Measurements from ENCODE around the gene IL19. TPM values are rescaled to one million over a fixed set of nuclear protein-coding genes. Genes with fewer than 3 reads are reported as not detected.

The IL19 gene
- total and polyA plus RNA-seq, 2 of the 13 experiments (the other 11 are each of a cell fraction or from before 2014, with no cell fraction given), result not detected

DNA sequence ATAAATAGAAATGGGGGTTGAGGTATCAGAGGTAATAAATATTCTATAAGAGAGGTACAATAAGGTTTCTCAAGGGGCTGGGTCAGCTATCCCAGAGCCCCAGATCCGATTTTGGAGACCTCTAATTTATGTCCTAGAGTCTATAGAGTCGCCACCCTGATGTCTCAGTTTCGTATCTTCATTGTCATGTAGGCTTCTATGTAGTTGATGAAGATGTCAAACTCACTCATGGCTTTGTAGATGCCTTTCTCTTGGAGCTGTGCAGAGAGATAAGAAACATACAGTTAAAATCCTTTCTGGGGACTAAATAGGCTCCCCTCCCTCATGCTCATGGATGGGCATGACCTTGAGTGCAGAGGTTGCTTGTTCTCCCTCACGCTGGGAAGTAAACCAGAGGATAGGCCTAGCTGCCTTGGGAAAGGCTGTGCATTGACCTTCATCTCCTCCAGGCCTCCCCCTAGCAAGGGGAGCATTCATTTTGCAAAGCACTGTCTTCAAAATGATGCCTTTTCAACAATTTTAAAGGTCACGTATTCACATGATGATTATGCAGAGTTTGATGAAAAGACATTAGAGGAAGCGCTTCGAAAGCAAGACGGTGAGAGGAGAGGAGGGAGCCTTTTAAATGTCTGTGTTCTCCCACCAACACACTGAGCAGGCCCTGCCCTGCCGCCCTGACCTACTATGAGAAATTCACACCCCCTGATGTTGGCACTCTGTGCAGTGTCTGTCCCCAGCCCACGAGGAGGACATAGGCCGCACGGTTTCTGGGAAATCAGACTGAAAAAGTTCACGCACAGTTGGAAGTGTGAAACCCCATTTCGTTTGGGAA lies 1.9 kb upstream of the IL19 start:
- Histone ChIP-seq H4K20me1 (ENCODE audit: insufficient read depth, low read length) (no peaks in the 10 kb centered on the region), H3K4me1 (ENCODE audit: insufficient read depth, low read length) (peaks cover 10% of the 10 kb centered on the region; the same call in 1 of the 2 replicates), H3K79me2 (ENCODE audit: insufficient read depth, low read length) (no peaks in the 10 kb centered on the region), H3K4me2 (ENCODE audit: low read depth, low read length) (no peak overlapping the region), H3K9ac (ENCODE audit: insufficient read depth, low read depth, low read length) (no peak overlapping the region), H3K36me3 (replicated peaks in 1 of 2; ENCODE audit: control insufficient read depth in 1 of 2, insufficient read depth in 2 of 2, low read length in 2 of 2) (no peaks in the 10 kb centered on the region), H3K9me3 (ENCODE audit: low read length) (no peaks in the 10 kb centered on the region), H3K27ac (ENCODE audit: extremely low read length, insufficient read depth, low read length) (no peak overlapping the region), H3K4me3 (replicated peaks in 1 of 3; ENCODE audit: insufficient read depth in 1 of 3, low read depth in 2 of 3, low read length in 3 of 3) (no peak overlapping the region), H2AFZ (ENCODE audit: low read length) (no peak overlapping the region), H3K27me3 (ENCODE audit: control insufficient read depth in 1 of 2, insufficient read depth in 2 of 2, low read length in 2 of 2) (peaks cover 0 to 17% of the 10 kb centered on the region in 2 experiments; a peak in 3 of 5 replicates)
- no peak for ATAC-seq
- FAIRE-seq, result no peak
- intact Hi-C loops (cut with micrococcal nuclease; ENCODE audit: unreplicated experiment) (no loop called here), in situ Hi-C loops (cut with HindIII; ENCODE audit: extremely low pct_ligation_motif_present, low pct_unique_long_range_greater_than_20kb) (no loop called here)
- CTCF ChIA-PET (ENCODE audit: low intra/inter-chr PET ratio, low total read pairs), result no interaction called here
- no TSS peak for BruUV-seq (replicated peaks)
- 59% methylated on average over 14 of the region's 14 CpGs for WGBS (ENCODE audit: low lambda C conversion rate)
- POLR2A ChIA-PET, result no interaction called here
- no peak for DNase-seq (ENCODE audit: low spot score)
- no peak for TF ChIP-seq FOXO4 (CRISPR knock-in tag; conservative IDR thresholded peaks at IDR 0.05)
- no peak for TF ChIP-seq TBL1XR1 (IDR thresholded peaks at IDR 0.05; ENCODE audit: borderline replicate concordance, low read length, partially characterized antibody)
- no peak for TF ChIP-seq SRF (IDR thresholded peaks at IDR 0.05; ENCODE audit: low read depth, low read length)
- TF ChIP-seq ZNF205 (CRISPR knock-in tag; IDR thresholded peaks at IDR 0.05), result no peak
- TF ChIP-seq NR2C2 (CRISPR knock-in tag; IDR thresholded peaks at IDR 0.05; ENCODE audit: borderline replicate concordance), result no peak
- no peak for TF ChIP-seq CBFB (CRISPR knock-in tag; IDR thresholded peaks at IDR 0.05)
- no peak for TF ChIP-seq KDM4B (CRISPR knock-in tag; IDR thresholded peaks at IDR 0.05)
- no peak for TF ChIP-seq GTF3A (CRISPR knock-in tag; conservative IDR thresholded peaks at IDR 0.05)
- no peak for TF ChIP-seq GFI1 (CRISPR knock-in tag; IDR thresholded peaks at IDR 0.05; ENCODE audit: borderline replicate concordance)
- TF ChIP-seq FIP1L1 (IDR thresholded peaks at IDR 0.05; ENCODE audit: borderline replicate concordance, insufficient read depth, low read depth, low read length), result no peak
- TF ChIP-seq NR2F2 (IDR thresholded peaks at IDR 0.05; ENCODE audit: borderline replicate concordance, low read depth), result no peak
- TF ChIP-seq, protein P1, sequence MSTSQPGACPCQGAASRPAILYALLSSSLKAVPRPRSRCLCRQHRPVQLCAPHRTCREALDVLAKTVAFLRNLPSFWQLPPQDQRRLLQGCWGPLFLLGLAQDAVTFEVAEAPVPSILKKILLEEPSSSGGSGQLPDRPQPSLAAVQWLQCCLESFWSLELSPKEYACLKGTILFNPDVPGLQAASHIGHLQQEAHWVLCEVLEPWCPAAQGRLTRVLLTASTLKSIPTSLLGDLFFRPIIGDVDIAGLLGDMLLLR (CRISPR knock-in tag; IDR thresholded peaks at IDR 0.05), result no peak
- TF ChIP-seq, protein P2, sequence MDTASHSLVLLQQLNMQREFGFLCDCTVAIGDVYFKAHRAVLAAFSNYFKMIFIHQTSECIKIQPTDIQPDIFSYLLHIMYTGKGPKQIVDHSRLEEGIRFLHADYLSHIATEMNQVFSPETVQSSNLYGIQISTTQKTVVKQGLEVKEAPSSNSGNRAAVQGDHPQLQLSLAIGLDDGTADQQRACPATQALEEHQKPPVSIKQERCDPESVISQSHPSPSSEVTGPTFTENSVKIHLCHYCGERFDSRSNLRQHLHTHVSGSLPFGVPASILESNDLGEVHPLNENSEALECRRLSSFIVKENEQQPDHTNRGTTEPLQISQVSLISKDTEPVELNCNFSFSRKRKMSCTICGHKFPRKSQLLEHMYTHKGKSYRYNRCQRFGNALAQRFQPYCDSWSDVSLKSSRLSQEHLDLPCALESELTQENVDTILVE (CRISPR knock-in tag; IDR thresholded peaks at IDR 0.05), result no peak
- TF ChIP-seq MXD3 (CRISPR knock-in tag; IDR thresholded peaks at IDR 0.05), result no peak
- no peak for TF ChIP-seq THAP9 (CRISPR knock-in tag; IDR thresholded peaks at IDR 0.05; ENCODE audit: borderline replicate concordance)
- TF ChIP-seq TOE1 (CRISPR knock-in tag; IDR thresholded peaks at IDR 0.05), result no peak
- no peak for TF ChIP-seq ZNF563 (CRISPR knock-in tag; IDR thresholded peaks at IDR 0.05)
